Endodermal cell (in vitro differentiated cells): ENCODE data around the gene KIZ. TPM values are rescaled to one million over a fixed set of nuclear protein-coding genes. Genes with fewer than 3 reads are reported as not detected.

Source experiments
- DNase-seq: peaks from one replicate; pipeline ENCODE4 v3.0.0-alpha.2; 2017
- H3K27ac ChIP-seq: 2 replicates; pipeline ENCODE4 v1.5.1; 2013; ENCODE audit warnings: mild to moderate bottlenecking, low read depth, low read length, moderate library complexity
- H3K27me3 ChIP-seq: 2 replicates; pipeline ENCODE4 v1.6.1; 2013; ENCODE audit warnings: mild to moderate bottlenecking, low read length, moderate library complexity; ENCODE audit not compliant: insufficient read depth, control insufficient read depth, poor library complexity, severe bottlenecking
- H3K36me3 ChIP-seq: 2 replicates; pipeline ENCODE4 v1.7.0; 2013; ENCODE audit warnings: mild to moderate bottlenecking, low read length, moderate library complexity; ENCODE audit not compliant: control insufficient read depth, insufficient read depth
- H3K4me1 ChIP-seq: one replicate; pipeline ENCODE4 v1.7.0; 2013; ENCODE audit warnings: low read length; ENCODE audit not compliant: control insufficient read depth, insufficient read depth
- H3K4me3 ChIP-seq: 2 replicates; pipeline ENCODE4 v1.5.1; 2013; ENCODE audit warnings: mild to moderate bottlenecking, low read length, moderate library complexity
- H3K9ac ChIP-seq: 2 replicates; pipeline ENCODE4 v1.6.1; 2013; ENCODE audit warnings: mild to moderate bottlenecking, low read length, moderate library complexity; ENCODE audit not compliant: poor library complexity, severe bottlenecking; ENCODE audit errors: extremely low read depth
- H3K9me3 ChIP-seq: 2 replicates; pipeline ENCODE4 v1.6.1; 2013; ENCODE audit warnings: mild to moderate bottlenecking, low read length, moderate library complexity; ENCODE audit not compliant: control insufficient read depth
- H3K27ac Mint-ChIP-seq: 2 replicates; pipeline ENCODE4 v1.8.0; 2020; ENCODE audit warnings: mixed read lengths
- H3K27me3 Mint-ChIP-seq: 2 replicates; pipeline ENCODE4 v1.8.0; 2021; ENCODE audit warnings: mild to moderate bottlenecking, mixed read lengths; ENCODE audit not compliant: insufficient read depth
- H3K36me3 Mint-ChIP-seq: 2 replicates; pipeline ENCODE4 v1.8.0; 2020; ENCODE audit warnings: low read depth, mixed read lengths
- H3K4me1 Mint-ChIP-seq: 2 replicates; pipeline ENCODE4 v1.8.0; 2020; ENCODE audit warnings: mixed read lengths
- H3K4me3 Mint-ChIP-seq: 2 replicates; pipeline ENCODE4 v1.8.0; 2020; ENCODE audit warnings: mild to moderate bottlenecking, moderate library complexity, mixed read lengths
- H3K9me3 Mint-ChIP-seq: 2 replicates; pipeline ENCODE4 v1.8.0; 2020; ENCODE audit warnings: mild to moderate bottlenecking, mixed read lengths
- CTCF ChIP-seq: fragments of 200-600 bp; sonication (generic); conservative IDR thresholded peaks from 2 replicates; pipeline ENCODE4 v1.5.0; 2021; ENCODE audit warnings: antibody characterized with exemption, mild to moderate bottlenecking
- WGBS, 2 experiments: methylation state at CpG; one replicate each; pipeline versions ENCODE4 v1.1.5 to v1.1.7; 2013; ENCODE audit warnings: missing lambda C conversion rate in 2 of 2, mixed read lengths in 1 of 2; ENCODE audit not compliant: insufficient coverage in 1 of 2, insufficient read length in 1 of 2; 5-methylcytosine and 5-hydroxymethylcytosine counted together
- total RNA-seq, 2 donors: library from RNA; stranded (reverse); fragmentation: NEBNext Ultra II Directional in 1 of 2; extraction: Animal tissue kit (Norgen Biotek cat#: 25700) in 1 of 2; gene quantifications; 2 replicates in 1 of 2; 3 replicates in 1 of 2; pipeline ENCODE4 v1.2.1, GENCODE V29; 2021

KIZ gene
- total RNA-seq, 2 donors from 2014 or later = 50.3 to 50.8 TPM

- 92 to 93% methylated on average over 3 to 6 of the region's 6 CpGs for WGBS, 2 experiments
- H3K4me1 ChIP-seq = no peaks in the 10 kb centered on the region
- Mint-ChIP-seq H3K4me3 (no peak overlapping the region), H3K27me3 (no peaks in the 10 kb centered on the region), H3K9me3 (peaks cover 1% of the 10 kb centered on the region), H3K4me1 (no peaks in the 10 kb centered on the region), H3K27ac (no peak overlapping the region), H3K36me3 (peaks cover 33% of the 10 kb centered on the region)
- H3K4me3 ChIP-seq = no peak overlapping the region
- no peak for DNase-seq
- H3K36me3 ChIP-seq = peaks cover 10% of the 10 kb centered on the region
- H3K9ac ChIP-seq = no peak overlapping the region
- H3K27me3 ChIP-seq = no peaks in the 10 kb centered on the region
- peaks cover 8% of the 10 kb centered on the region for H3K9me3 ChIP-seq
- TF ChIP-seq CTCF = no peak
- H3K27ac ChIP-seq = no peak overlapping the region
These were observed 33.9 kb downstream of the KIZ start for GRCh38 chr20:21159658-21160380.

- H3K27me3 ChIP-seq = no peaks in the 10 kb centered on the region
- no peaks in the 10 kb centered on the region for H3K4me1 Mint-ChIP-seq
- H3K9ac ChIP-seq = no peak overlapping the region
- H3K4me1 ChIP-seq = no peaks in the 10 kb centered on the region
- peaks cover 10% of the 10 kb centered on the region for H3K36me3 ChIP-seq
- no peak overlapping the region for H3K27ac ChIP-seq
- H3K27me3 Mint-ChIP-seq = no peaks in the 10 kb centered on the region
- H3K4me3 Mint-ChIP-seq = no peak overlapping the region
- no peak overlapping the region for H3K27ac Mint-ChIP-seq
- no peak overlapping the region for H3K4me3 ChIP-seq
- peaks cover 8% of the 10 kb centered on the region for H3K9me3 ChIP-seq
- peaks cover under 1% of the 10 kb centered on the region for H3K9me3 Mint-ChIP-seq
- WGBS, 2 experiments = 92 to 93% methylated on average over 3 to 5 of the region's 5 CpGs
- TF ChIP-seq CTCF = no peak
- peaks cover 41% of the 10 kb centered on the region for H3K36me3 Mint-ChIP-seq
- DNase-seq = no peak
These were observed 36.0 kb downstream of the KIZ start for GRCh38 chr20:21161926-21162325.

GRCh38 chr20:21162631-21163030 is 36.7 kb downstream of the KIZ start:
- Histone ChIP-seq H3K27me3 (no peaks in the 10 kb centered on the region), H3K9ac (no peak overlapping the region), H3K36me3 (peaks cover 10% of the 10 kb centered on the region), H3K4me1 (no peaks in the 10 kb centered on the region), H3K27ac (no peak overlapping the region), H3K9me3 (peaks cover 8% of the 10 kb centered on the region), H3K4me3 (no peak overlapping the region)
- no peaks in the 10 kb centered on the region for H3K4me1 Mint-ChIP-seq
- no peaks in the 10 kb centered on the region for H3K27me3 Mint-ChIP-seq
- no peak for DNase-seq
- no peak overlapping the region for H3K4me3 Mint-ChIP-seq
- TF ChIP-seq CTCF = no peak
- H3K9me3 Mint-ChIP-seq = peaks cover 2% of the 10 kb centered on the region
- WGBS, 2 experiments = 77 to 84% methylated on average over 3 of the region's 3 CpGs
- peaks cover 46% of the 10 kb centered on the region for H3K36me3 Mint-ChIP-seq
- H3K27ac Mint-ChIP-seq = no peak overlapping the region
